ENCODE measurements around the gene MBP. TPM values are rescaled to one million over a fixed set of nuclear protein-coding genes. Genes with fewer than 3 reads are reported as not detected.

MBP gene
- total and polyA plus RNA-seq, 9 donors = 8.7 to 23.0 (median 11.2) TPM

- 63% methylated on average over 3 of the region's 9 CpGs for WGBS (ENCODE audit: insufficient coverage)
- no peak overlapping the region for H3K4me3 ChIP-seq (ENCODE audit: low read length)
- peak overlapping the region; percentile 77 for H3K27ac ChIP-seq (ENCODE audit: low read length)
- H3K36me3 ChIP-seq (ENCODE audit: control insufficient read depth, insufficient read depth, low read length) = no peaks in the 10 kb centered on the region
- H3K9me3 ChIP-seq (replicated peaks; ENCODE audit: control insufficient read depth, low read depth, low read length) = no peaks in the 10 kb centered on the region
- peaks cover 27% of the 10 kb centered on the region for H3K4me1 ChIP-seq (ENCODE audit: control insufficient read depth, insufficient read depth, low read length)
- DNase-seq = no peak
- no peaks in the 10 kb centered on the region for H3K27me3 ChIP-seq (ENCODE audit: control insufficient read depth, insufficient read depth, low read length)
Observed at GRCh38 chr18:77066689-77067088, 65.9 kb downstream of the MBP start.

GRCh38 chr18:77066101-77066500 is 66.5 kb downstream of the MBP start:
- no peak for DNase-seq
- Histone ChIP-seq H3K27me3 (ENCODE audit: control insufficient read depth, insufficient read depth, low read length) (no peaks in the 10 kb centered on the region), H3K4me1 (ENCODE audit: control insufficient read depth, insufficient read depth, low read length) (peaks cover 27% of the 10 kb centered on the region), H3K4me3 (ENCODE audit: low read length) (no peak overlapping the region), H3K36me3 (ENCODE audit: control insufficient read depth, insufficient read depth, low read length) (no peaks in the 10 kb centered on the region), H3K27ac (ENCODE audit: low read length) (no peak overlapping the region), H3K9me3 (replicated peaks; ENCODE audit: control insufficient read depth, low read depth, low read length) (no peaks in the 10 kb centered on the region)
- 98% methylated on average over 5 of the region's 9 CpGs for WGBS (ENCODE audit: insufficient coverage)

GRCh38 chr18:77065221-77065981 is 67.2 kb downstream of the MBP start:
- Histone ChIP-seq H3K4me3 (ENCODE audit: low read length) (no peak overlapping the region), H3K9me3 (replicated peaks; ENCODE audit: control insufficient read depth, low read depth, low read length) (no peaks in the 10 kb centered on the region), H3K4me1 (ENCODE audit: control insufficient read depth, insufficient read depth, low read length) (peaks cover 27% of the 10 kb centered on the region), H3K27ac (ENCODE audit: low read length) (no peak overlapping the region), H3K27me3 (ENCODE audit: control insufficient read depth, insufficient read depth, low read length) (no peaks in the 10 kb centered on the region), H3K36me3 (ENCODE audit: control insufficient read depth, insufficient read depth, low read length) (no peaks in the 10 kb centered on the region)
- 95% methylated on average over 8 of the region's 13 CpGs for WGBS (ENCODE audit: insufficient coverage)
- peak; percentile 75 for DNase-seq

GRCh38 chr18:77063260-77063659 is 69.3 kb downstream of the MBP start:
- Histone ChIP-seq H3K36me3 (ENCODE audit: control insufficient read depth, insufficient read depth, low read length) (no peaks in the 10 kb centered on the region), H3K9me3 (replicated peaks; ENCODE audit: control insufficient read depth, low read depth, low read length) (no peaks in the 10 kb centered on the region), H3K27ac (ENCODE audit: low read length) (no peak overlapping the region), H3K4me3 (ENCODE audit: low read length) (no peak overlapping the region), H3K4me1 (ENCODE audit: control insufficient read depth, insufficient read depth, low read length) (peaks cover 25% of the 10 kb centered on the region), H3K27me3 (ENCODE audit: control insufficient read depth, insufficient read depth, low read length) (no peaks in the 10 kb centered on the region)
- DNase-seq = no peak
- no CpG with 5 or more reads among the region's 7 CpGs for WGBS (ENCODE audit: insufficient coverage)

DNA sequence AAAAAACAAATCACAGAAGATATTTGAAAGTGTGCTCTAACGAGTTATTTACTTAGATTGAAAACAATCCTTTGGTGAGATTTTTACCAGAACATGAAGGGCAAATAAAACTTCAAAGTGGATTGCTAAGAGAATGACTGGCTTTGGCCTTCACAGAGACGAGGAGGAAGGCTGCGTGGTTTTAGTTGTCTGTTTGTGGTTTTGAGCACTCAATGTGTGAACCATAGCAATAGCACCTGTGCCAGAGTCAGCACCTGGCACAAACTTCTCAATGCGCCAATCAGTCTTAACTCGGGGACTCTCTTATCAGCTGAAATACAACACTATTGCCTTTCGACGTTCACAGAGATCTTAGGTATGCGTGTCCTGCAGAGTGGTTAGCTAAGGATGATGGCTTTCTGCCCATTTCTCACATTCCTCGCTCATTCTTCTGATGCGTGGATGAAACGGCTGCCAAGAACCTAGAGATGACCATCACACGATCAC is 70.0 kb downstream of the MBP start:
- H3K9me3 ChIP-seq (replicated peaks; ENCODE audit: control insufficient read depth, low read depth, low read length) = no peaks in the 10 kb centered on the region
- no peak overlapping the region for H3K4me3 ChIP-seq (ENCODE audit: low read length)
- no peaks in the 10 kb centered on the region for H3K27me3 ChIP-seq (ENCODE audit: control insufficient read depth, insufficient read depth, low read length)
- H3K36me3 ChIP-seq (ENCODE audit: control insufficient read depth, insufficient read depth, low read length) = no peaks in the 10 kb centered on the region
- no peak overlapping the region for H3K27ac ChIP-seq (ENCODE audit: low read length)
- H3K4me1 ChIP-seq (ENCODE audit: control insufficient read depth, insufficient read depth, low read length) = peaks cover 25% of the 10 kb centered on the region
- no peak for DNase-seq
- WGBS (ENCODE audit: insufficient coverage) = 66% methylated on average over 7 of the region's 12 CpGs

GRCh38 chr18:77061946-77062517 is 70.6 kb downstream of the MBP start:
- H3K4me1 ChIP-seq (ENCODE audit: control insufficient read depth, insufficient read depth, low read length) = peaks cover 24% of the 10 kb centered on the region
- H3K27ac ChIP-seq (ENCODE audit: low read length) = no peak overlapping the region

GRCh38 chr18:77061281-77061945 is 71.2 kb downstream of the MBP start:
- peaks cover 29% of the 10 kb centered on the region for H3K4me1 ChIP-seq (ENCODE audit: control insufficient read depth, insufficient read depth, low read length)
- WGBS (ENCODE audit: insufficient coverage) = 57% methylated on average over 1 of the region's 6 CpGs

More at GRCh38 chr18:77061946-77062517, 70.6 kb downstream of the MBP start:
- 63% methylated on average over 6 of the region's 15 CpGs for WGBS (ENCODE audit: insufficient coverage)
- Histone ChIP-seq H3K27me3 (ENCODE audit: control insufficient read depth, insufficient read depth, low read length) (no peaks in the 10 kb centered on the region), H3K9me3 (replicated peaks; ENCODE audit: control insufficient read depth, low read depth, low read length) (no peaks in the 10 kb centered on the region), H3K36me3 (ENCODE audit: control insufficient read depth, insufficient read depth, low read length) (no peaks in the 10 kb centered on the region), H3K4me3 (ENCODE audit: low read length) (no peak overlapping the region)
- peak; percentile 68 for DNase-seq

DNA sequence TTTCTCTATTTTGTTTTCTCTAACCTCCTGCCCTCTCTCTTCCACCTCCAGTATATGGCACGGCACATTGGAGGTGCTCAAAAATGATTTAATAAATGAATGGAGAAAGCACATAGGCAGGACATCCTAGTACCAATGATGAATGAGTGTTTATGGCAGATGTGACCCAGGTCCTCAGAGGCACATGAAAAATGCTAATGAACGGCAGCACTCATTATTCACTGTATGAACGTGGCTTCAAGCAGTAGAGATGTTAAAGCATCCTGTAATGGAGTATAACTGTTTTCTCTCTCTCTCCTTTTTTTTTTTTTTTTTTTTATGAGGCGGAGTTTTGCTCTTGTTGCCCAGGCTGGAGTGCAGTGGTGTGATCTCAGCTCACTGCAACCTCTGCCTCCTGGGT is 72.4 kb downstream of the MBP start:
- no peaks in the 10 kb centered on the region for H3K36me3 ChIP-seq (ENCODE audit: control insufficient read depth, insufficient read depth, low read length)
- H3K4me1 ChIP-seq (ENCODE audit: control insufficient read depth, insufficient read depth, low read length) = peaks cover 41% of the 10 kb centered on the region
- H3K4me3 ChIP-seq (ENCODE audit: low read length) = no peak overlapping the region
- DNase-seq = no peak
- no peaks in the 10 kb centered on the region for H3K27me3 ChIP-seq (ENCODE audit: control insufficient read depth, insufficient read depth, low read length)
- WGBS (ENCODE audit: insufficient coverage) = 60% methylated on average over 1 of the region's 4 CpGs
- no peaks in the 10 kb centered on the region for H3K9me3 ChIP-seq (replicated peaks; ENCODE audit: control insufficient read depth, low read depth, low read length)
- H3K27ac ChIP-seq (ENCODE audit: low read length) = no peak overlapping the region

More at GRCh38 chr18:77061281-77061945, 71.2 kb downstream of the MBP start:
- Histone ChIP-seq H3K36me3 (ENCODE audit: control insufficient read depth, insufficient read depth, low read length) (no peaks in the 10 kb centered on the region), H3K27me3 (ENCODE audit: control insufficient read depth, insufficient read depth, low read length) (no peaks in the 10 kb centered on the region), H3K4me3 (ENCODE audit: low read length) (no peak overlapping the region), H3K27ac (ENCODE audit: low read length) (no peak overlapping the region), H3K9me3 (replicated peaks; ENCODE audit: control insufficient read depth, low read depth, low read length) (no peaks in the 10 kb centered on the region)
- no peak for DNase-seq

- WGBS (ENCODE audit: insufficient coverage) = 100% methylated on average over 1 of the region's 2 CpGs
- Histone ChIP-seq H3K27me3 (ENCODE audit: control insufficient read depth, insufficient read depth, low read length) (no peaks in the 10 kb centered on the region), H3K36me3 (ENCODE audit: control insufficient read depth, insufficient read depth, low read length) (no peaks in the 10 kb centered on the region), H3K4me3 (ENCODE audit: low read length) (no peak overlapping the region), H3K9me3 (replicated peaks; ENCODE audit: control insufficient read depth, low read depth, low read length) (no peaks in the 10 kb centered on the region), H3K4me1 (ENCODE audit: control insufficient read depth, insufficient read depth, low read length) (peaks cover 48% of the 10 kb centered on the region), H3K27ac (ENCODE audit: low read length) (no peak overlapping the region)
- peak; percentile 77 for DNase-seq
Observed at GRCh38 chr18:77059294-77059916, 73.2 kb downstream of the MBP start.
